ENCODE data around the gene MCU. TPM values are rescaled to one million over a fixed set of nuclear protein-coding genes. Genes with fewer than 3 reads are reported as not detected.

The MCU gene
- total RNA-seq, 1 experiment from 2014 or later, result 26.8 TPM

DNA sequence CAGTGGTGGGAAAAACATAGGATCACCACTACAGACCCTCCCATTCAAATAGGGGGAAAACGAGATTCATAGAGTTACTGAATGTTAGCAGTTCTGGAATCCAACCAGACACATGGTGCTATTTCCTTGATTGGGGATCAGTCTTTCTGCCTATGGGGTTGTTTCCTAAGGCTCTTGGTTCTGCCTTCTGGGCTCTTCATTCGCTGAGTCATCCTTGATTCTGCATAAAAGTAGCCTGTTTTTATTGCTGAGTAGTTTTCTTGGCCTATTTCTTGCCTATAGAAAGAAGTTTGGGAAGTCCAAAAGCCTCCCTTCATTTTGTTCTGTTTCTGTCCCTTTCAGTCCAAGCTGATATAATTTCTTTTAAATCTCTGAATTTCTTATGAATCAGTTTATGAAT, 102.3 kb downstream of the MCU start:
- no peak overlapping the region for H3K27ac ChIP-seq (ENCODE audit: low read depth, low read length)
- ChIA-PET RAD21 (ENCODE audit: low non-redundant PET in 1 of 2, low total read pairs in 2 of 2, uncharacterized antibody in 2 of 2, unreplicated experiment in 2 of 2) (no interaction called here), CTCF (no interaction called here), POLR2A (no interaction called here)
- H3K4me1 ChIP-seq (ENCODE audit: control insufficient read depth in 1 of 2, insufficient read depth in 2 of 2, low read length in 2 of 2), result peaks cover 2 to 9% of the 10 kb centered on the region in 2 experiments; a peak in 3 of 4 replicates
- H3K4me3 ChIP-seq (replicated peaks in 1 of 2; ENCODE audit: low read depth in 1 of 2, low read length in 2 of 2), result no peak overlapping the region
- DNase-seq (ENCODE audit: low read depth, low spot score) (no peak), ATAC-seq (no peak)
- no TSS peak for BruUV-seq (replicated peaks)
- TF ChIP-seq FOSL1 (IDR thresholded peaks at IDR 0.05; ENCODE audit: low read depth) (no peak), REST (IDR thresholded peaks at IDR 0.05; ENCODE audit: low read depth) (no peak), ZNF274 (IDR thresholded peaks at IDR 0.05; ENCODE audit: low read depth, low read length) (no peak), POLR2AphosphoS5 (IDR thresholded peaks at IDR 0.05; ENCODE audit: low read depth, low read length) (no peak), JUND (IDR thresholded peaks at IDR 0.05) (no peak), EZH2 (IDR thresholded peaks at IDR 0.05) (no peak), ELF1 (IDR thresholded peaks at IDR 0.05; ENCODE audit: borderline replicate concordance, low read depth) (no peak), POLR2A (IDR thresholded peaks at IDR 0.05; ENCODE audit: borderline replicate concordance, extremely low read depth, insufficient read depth, insufficient read length) (no peak), CEBPB (IDR thresholded peaks at IDR 0.05; ENCODE audit: low read depth) (no peak), CBX3 (IDR thresholded peaks at IDR 0.05; ENCODE audit: low read depth) (no peak), SRF (IDR thresholded peaks at IDR 0.05; ENCODE audit: low read depth) (no peak), SP1 (IDR thresholded peaks at IDR 0.05; ENCODE audit: low read depth) (no peak), MAX (IDR thresholded peaks at IDR 0.05) (no peak), EZH2phosphoT487 (IDR thresholded peaks at IDR 0.05; ENCODE audit: borderline replicate concordance) (no peak), YY1 (IDR thresholded peaks at IDR 0.05; ENCODE audit: extremely low read depth, insufficient replicate concordance, low read depth, low read length) (no peak)
- TF ChIP-seq, protein P1, sequence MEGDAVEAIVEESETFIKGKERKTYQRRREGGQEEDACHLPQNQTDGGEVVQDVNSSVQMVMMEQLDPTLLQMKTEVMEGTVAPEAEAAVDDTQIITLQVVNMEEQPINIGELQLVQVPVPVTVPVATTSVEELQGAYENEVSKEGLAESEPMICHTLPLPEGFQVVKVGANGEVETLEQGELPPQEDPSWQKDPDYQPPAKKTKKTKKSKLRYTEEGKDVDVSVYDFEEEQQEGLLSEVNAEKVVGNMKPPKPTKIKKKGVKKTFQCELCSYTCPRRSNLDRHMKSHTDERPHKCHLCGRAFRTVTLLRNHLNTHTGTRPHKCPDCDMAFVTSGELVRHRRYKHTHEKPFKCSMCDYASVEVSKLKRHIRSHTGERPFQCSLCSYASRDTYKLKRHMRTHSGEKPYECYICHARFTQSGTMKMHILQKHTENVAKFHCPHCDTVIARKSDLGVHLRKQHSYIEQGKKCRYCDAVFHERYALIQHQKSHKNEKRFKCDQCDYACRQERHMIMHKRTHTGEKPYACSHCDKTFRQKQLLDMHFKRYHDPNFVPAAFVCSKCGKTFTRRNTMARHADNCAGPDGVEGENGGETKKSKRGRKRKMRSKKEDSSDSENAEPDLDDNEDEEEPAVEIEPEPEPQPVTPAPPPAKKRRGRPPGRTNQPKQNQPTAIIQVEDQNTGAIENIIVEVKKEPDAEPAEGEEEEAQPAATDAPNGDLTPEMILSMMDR (IDR thresholded peaks at IDR 0.05 in 2 of 3, conservative IDR thresholded peaks at IDR 0.05 in 1 of 3; ENCODE audit: borderline replicate concordance in 1 of 3, insufficient read depth in 1 of 3, low read depth in 2 of 3, low read length in 2 of 3), result no peak
- no peaks in the 10 kb centered on the region for H3K9me2 ChIP-seq (ENCODE audit: insufficient read depth)
- H3K4me2 ChIP-seq (ENCODE audit: low read length), result no peak overlapping the region
- no peaks in the 10 kb centered on the region for H3K36me3 ChIP-seq (ENCODE audit: control insufficient read depth in 1 of 2, insufficient read depth in 2 of 2, low read length in 2 of 2)
- no peaks in the 10 kb centered on the region for H3K27me3 ChIP-seq (ENCODE audit: insufficient read depth, low read length)
- no peak overlapping the region for H2AFZ ChIP-seq (ENCODE audit: low read depth, low read length, poor library complexity, severe bottlenecking)
- H3K9ac ChIP-seq (ENCODE audit: low read length), result no peak overlapping the region
- intact Hi-C loops (cut with micrococcal nuclease), result no loop called here
- no peaks in the 10 kb centered on the region for H4K20me1 ChIP-seq (ENCODE audit: insufficient read depth)
- no peaks in the 10 kb centered on the region for H3K79me2 ChIP-seq (ENCODE audit: insufficient read depth, low read length)
- no peaks in the 10 kb centered on the region for H3K9me3 ChIP-seq (ENCODE audit: control insufficient read depth in 1 of 2, insufficient read depth in 1 of 2, low read depth in 1 of 2, low read length in 2 of 2)

All from HCT116 (cell line).